Activated CD4-positive, CD25-positive, alpha-beta regulatory T cell treated with anti-CD3 and anti-CD28 coated beads, Interleukin-2, amount 50 U/mL, for 16 hours (primary cell): ENCODE results near the gene PPIC.
"Not testable (repeated sequence)": the region's sequence is repeated elsewhere in the genome, so short reads cannot be mapped to it uniquely, and the experiment has no call there.

Source experiments
- DNase-seq: peaks from one replicate; pipeline ENCODE4 v3.0.0-alpha.2; 2020; ENCODE audit warnings: low read depth, low spot score

PPIC gene

DNA sequence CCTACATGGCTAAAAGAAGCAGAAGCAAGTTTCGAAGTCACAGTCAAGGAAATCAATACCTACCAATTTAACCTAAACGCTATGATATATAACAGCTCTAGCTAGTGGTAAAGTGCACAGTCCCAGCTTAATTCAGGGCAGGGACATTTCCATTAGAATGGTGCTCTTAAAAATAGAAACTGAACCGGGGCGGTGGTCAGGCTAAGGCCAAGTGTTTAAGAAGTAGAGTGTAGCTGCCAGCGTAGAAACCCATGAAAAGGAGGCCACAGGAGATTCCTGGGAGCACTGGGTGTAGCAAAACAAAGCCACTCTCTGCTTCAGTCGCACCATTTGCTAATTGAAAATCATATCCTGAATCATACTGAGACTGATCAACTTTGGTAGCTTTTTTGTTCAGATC is 28.8 kb downstream of the PPIC start:
- no peak for DNase-seq

DNA sequence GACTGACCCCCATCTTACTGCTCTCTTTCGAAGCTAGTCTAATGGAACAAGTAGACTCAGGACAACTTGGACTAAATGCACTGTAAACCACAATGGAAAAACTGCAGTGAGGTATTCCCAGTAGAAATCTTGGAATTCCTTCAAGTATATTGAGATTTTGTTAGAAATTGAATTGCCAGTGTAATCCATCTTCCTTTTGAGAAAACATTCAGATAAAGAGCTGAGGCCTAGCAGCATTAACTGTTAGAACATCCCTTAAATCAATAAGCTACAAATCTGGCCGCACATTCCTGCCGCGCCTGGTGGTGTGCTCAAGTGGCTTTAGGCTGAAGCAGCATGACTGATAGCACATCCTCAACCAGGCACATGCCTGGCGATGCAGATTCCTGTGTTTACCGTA is 29.3 kb downstream of the PPIC start:
- no peak for DNase-seq

DNA sequence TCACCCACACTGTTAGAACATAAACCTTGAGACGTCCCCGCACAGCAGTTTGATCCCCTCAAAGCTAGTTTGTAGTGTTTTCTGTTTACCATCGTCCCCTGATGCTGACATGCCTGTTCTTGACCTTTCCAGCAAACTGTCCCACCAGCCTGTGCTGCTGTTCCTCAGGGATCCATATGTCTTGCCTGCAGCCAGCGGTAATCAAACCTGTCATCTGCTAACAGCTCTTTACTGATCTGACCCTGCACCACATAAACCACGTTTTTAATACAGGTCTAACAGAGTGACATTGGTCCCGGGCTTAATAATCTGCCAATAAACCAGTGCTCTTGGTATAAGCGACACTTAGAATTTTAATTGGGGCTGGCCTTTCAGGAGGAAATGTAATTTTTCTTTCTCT is 34.7 kb downstream of the PPIC start:
- DNase-seq: no peak

- no peak for DNase-seq
Observed at GRCh38 chr5:123000731-123001130, 35.8 kb downstream of the PPIC start.

DNA sequence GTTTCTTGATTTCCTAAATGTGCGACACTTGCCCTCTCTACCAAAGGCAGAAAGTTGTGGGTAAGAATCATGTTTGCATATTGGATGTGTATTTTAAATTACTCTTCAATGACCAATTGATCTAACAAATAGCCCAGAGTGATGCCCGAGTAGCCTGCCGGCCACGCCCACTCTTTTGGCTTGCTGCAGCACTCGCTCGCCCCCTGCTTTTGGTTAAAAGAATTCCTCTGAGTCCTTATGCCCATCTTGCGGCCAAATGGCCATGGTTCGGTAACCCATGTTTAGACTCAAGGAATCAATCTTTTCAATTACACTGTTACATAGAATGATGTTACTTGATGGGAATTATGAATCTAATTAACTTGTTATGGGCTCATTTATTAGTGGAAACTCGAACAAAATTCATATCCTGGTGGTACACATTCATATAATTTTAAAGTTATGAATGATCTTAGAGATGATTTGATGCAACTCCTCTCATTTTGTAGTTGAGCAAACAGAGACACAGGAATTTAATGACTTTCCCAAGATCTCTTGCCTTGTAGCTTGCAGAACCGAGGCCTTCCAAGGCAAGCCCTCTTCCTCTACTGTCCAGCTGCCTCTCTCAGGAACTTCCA is 36.5 kb downstream of the PPIC start:
- no peak for DNase-seq

- DNase-seq: no peak
Observed at GRCh38 chr5:122997294-122997693, 39.2 kb downstream of the PPIC start.

GRCh38 chr5:122996091-122996490 is 40.4 kb downstream of the PPIC start:
- no peak for DNase-seq

DNA sequence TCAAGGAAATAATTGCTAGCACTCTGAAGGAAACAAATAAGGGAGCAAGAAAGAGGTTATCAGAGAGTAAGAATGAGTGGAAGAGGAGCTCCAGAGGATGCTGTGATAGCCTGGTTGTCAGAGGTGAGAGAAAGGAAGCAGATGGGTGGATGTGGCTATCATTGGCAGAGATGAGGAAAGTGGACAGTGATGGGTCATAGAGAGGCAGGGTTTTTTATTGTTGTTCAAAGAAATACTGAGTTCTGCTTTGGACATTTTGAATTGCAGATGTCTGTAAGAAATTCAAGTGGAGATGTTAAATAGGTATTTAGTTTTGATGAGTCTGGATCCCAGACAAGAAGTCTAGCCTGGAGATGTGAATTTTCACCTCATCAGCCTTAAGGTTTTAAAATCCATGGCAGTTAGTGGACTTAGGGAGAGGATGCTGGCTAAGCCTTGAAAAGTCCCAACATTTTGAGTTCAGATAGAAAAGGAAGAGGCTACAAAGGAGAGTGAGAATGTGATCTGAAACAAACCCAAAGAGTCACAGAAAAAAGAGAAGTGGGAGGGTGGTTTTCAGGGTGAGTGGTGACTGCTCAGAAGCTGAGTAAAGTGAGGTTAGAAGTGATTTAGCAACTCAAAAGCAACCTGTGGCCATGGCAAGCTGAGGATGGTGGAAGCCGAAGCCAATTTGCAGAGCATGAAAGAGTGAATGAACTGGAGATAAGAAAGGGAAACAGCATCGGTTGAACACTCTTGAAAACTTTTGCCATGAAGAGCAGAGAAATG is 50.4 kb downstream of the PPIC start:
- DNase-seq: no peak

DNA sequence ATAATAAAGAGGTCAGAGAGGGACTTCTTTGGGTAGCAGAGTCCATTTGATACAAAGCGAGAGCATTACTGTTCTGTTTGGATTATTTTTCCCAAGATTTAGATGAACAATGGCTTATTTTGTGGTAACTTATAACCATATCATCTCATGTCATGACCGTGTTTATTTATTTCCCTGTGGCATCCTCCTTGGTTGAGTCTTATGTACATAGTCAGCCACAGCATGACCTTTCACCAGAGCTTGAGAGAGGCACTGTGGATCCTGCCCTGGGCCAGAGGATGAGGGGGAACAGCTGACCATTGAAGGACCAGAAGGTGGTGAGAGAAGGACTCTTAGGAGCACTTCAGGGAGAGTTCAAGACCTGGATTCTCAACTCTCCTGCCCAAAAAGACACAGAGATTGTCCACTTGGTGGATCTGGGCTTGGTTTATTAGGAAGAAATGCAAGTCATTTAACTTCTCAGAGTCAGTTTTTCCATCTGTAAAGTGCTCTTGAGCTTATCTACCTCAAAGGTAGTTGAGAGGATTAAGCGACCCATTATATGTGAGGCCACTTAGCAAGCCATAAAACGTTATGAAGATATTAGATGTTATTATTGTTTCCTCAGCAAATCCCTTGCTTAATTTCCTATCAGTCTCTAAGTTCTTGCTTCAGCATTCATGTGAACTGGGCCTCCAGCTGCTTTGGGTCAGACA is 51.4 kb downstream of the PPIC start:
- no peak for DNase-seq

DNA sequence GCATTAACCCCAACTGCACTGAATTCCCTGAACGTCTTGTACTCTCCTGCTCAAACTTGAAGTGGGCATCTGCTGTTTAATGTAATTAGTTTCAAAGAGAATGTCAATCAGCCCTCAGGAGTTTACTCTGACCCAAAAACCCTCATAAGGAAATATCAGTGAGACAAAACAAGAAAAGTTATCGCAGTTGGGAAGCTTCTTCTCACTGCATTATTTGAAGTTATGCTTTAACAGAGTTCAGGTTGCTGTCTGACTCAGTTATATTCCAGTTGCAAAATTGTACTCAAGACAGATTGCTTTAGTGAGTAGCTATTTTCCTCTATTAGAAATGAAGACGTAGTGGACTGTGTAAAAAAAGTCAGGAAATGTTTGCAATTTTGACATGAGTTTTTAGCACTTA is 52.1 kb downstream of the PPIC start:
- DNase-seq: no peak

DNA sequence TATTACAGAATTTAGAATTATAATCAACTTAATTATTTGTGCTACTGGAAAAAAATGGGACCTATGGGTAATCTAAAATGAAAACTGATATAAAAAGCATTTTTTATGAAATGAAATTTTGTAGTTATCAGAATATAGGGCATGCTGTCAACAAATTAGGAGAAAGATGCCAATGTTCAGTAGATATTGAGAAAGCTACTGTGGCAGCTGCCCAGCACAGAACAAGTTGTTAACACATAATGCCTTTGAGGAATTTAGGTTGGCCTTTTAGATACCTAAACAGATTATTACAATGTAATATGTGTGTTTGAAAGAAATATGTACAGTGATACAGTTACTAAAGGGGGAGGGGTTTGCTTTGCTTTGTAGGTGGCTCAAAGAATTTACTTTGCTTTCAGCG is 54.1 kb downstream of the PPIC start:
- DNase-seq: no peak

GRCh38 chr5:122981846-122982245 is 54.7 kb downstream of the PPIC start:
- no peak for DNase-seq

DNA sequence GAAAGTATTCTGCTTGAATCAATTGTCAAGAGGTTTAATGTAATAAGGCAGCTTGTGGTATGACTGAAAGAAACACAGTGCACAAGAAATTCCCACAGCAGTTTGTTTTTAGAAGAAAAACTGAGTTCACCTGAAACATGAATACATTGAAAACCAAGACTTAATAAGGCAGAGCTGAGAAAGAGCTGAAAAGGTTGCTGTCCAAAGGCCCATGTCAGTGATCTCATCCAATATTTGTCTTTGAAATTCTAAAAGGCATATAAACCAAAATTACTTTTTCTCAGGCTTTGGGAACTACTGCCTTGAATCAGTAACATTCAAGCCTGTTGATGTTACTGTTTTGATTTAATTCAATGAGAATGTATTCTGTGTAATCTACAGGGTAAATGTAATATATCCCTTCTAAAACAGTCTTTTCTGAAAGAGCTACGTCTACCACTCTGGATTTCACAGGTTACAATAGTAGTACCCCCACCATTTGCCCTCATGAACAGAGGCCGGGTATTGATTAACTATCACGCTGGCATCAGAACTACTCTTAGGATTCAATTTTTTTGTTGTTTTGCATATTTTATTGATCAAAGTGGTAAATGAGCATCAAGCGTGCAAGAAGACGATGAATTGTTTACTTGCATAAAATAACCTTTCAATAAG is 57.8 kb downstream of the PPIC start:
- DNase-seq: no peak

DNA sequence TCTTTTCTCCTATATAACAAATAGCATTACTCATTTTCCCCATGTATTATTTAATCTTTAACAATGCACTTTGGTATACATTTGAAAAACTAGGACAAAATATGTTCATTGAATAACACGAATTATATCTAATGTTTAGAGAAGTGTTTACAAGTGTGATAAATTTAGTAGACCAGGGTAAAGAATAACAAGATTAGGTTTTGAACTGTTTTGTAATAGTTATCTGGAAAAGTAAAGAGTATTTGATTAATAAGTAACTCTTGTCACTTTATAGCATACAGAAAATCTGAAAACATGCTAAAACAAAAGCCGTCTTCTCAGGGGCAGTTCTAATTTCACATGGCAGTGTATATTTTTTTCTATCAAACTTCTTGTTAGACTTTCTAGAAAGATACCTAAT is 58.5 kb downstream of the PPIC start:
- DNase-seq: no peak

DNA sequence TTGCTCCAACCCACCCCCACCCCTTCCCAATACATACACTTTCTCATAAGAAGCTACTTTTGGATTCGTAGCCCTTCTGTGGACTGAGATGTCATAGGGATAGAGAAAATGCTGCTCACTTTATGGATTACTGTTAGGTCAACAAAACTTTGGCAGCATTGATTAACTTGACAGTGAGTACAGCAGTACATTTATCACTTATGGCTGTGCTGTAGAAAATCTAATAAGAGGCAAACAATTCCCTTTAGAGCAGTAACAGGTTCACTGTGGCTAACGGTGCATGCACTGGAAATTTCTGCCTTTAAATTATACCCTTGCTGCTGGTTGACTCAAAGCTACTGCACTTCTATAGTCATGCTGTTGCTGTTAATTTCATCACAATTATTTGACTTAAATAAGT is 59.2 kb downstream of the PPIC start:
- DNase-seq: no peak

- not testable (repeated sequence) for DNase-seq
Observed at GRCh38 chr5:122974251-122974650, 62.3 kb downstream of the PPIC start.

DNA sequence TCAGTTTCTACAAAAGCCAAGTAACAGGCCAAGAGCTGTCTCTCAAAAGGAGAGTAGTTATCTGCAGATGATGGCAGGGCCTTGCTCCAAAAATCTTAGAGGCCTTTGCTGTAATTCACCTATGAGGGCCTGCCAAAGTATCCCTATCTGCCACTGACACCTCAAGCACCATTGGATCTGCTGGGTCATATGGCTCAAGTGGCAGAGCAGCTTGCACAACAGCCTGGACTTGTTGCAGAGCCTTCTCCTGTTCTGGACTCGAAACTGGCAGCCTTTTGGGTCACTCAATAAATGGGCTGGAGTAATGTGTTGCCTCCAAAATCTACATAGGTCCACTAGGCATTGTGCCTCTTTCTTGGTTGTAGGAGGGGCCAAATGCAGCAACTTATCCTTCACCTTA is 62.8 kb downstream of the PPIC start:
- DNase-seq: not testable (repeated sequence)
